IPS-15b (cell line): Measurements from ENCODE around the gene RUSC1.
"Not testable (repeated sequence)": the region's sequence is repeated elsewhere in the genome, so short reads cannot be mapped to it uniquely, and the experiment has no call there.

Source experiments
- H3K27me3 ChIP-seq: one replicate; pipeline ENCODE4 v1.6.1; 2013; ENCODE audit warnings: low read length; ENCODE audit not compliant: control insufficient read depth, insufficient read depth
- H3K36me3 ChIP-seq: one replicate; pipeline ENCODE4 v1.6.1; 2013; ENCODE audit warnings: low read length; ENCODE audit not compliant: control insufficient read depth, insufficient read depth
- H3K4me1 ChIP-seq: one replicate; pipeline ENCODE4 v1.6.1; 2013; ENCODE audit warnings: mild to moderate bottlenecking, low read length; ENCODE audit not compliant: control insufficient read depth, insufficient read depth
- H3K4me3 ChIP-seq: one replicate; pipeline ENCODE4 v1.5.1; 2013; ENCODE audit warnings: low read depth, low read length
- H3K9ac ChIP-seq: one replicate; pipeline ENCODE4 v1.6.1; 2013; ENCODE audit warnings: low read depth, mild to moderate bottlenecking, low read length
- H3K9me3 ChIP-seq: one replicate; pipeline ENCODE4 v1.6.1; 2013; ENCODE audit warnings: mild to moderate bottlenecking, low read length; ENCODE audit not compliant: control insufficient read depth, insufficient read depth

The RUSC1 gene

DNA sequence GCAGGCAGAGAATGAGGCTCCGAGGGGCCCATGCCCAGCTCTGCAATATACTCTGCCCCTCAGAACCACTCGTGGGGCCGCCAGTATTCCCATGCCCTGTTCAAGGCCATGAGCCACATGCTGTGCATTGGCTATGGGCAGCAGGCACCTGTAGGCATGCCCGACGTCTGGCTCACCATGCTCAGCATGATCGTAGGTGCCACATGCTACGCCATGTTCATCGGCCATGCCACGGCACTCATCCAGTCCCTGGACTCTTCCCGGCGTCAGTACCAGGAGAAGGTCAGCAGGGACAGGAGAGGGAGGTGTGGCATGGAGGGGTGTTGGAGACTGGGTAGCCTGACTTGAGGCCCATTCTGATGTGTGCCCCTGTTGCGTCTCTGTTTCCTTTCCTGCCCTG is 36.2 kb upstream of the RUSC1 start:
- Histone ChIP-seq H3K36me3 (no peaks in the 10 kb centered on the region), H3K4me1 (no peaks in the 10 kb centered on the region), H3K27me3 (no peaks in the 10 kb centered on the region), H3K4me3 (no peak overlapping the region), H3K9ac (no peak overlapping the region), H3K9me3 (no peaks in the 10 kb centered on the region)

DNA sequence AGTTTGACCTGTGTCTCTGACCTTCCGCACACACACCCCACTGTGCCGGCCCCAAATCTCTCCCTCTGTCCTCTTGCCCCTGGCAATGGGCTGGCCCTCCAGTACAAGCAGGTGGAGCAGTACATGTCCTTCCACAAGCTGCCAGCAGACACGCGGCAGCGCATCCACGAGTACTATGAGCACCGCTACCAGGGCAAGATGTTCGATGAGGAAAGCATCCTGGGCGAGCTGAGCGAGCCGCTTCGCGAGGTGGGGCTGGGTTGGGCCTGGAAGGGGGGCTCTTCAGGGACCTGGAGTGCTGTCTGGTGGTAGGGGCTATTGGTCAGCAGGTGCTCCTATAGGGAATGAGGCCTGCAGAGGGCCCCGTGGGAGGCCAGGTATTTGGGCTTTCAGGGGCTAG is 35.6 kb upstream of the RUSC1 start:
- Histone ChIP-seq H3K4me1 (no peaks in the 10 kb centered on the region), H3K9me3 (no peaks in the 10 kb centered on the region), H3K36me3 (no peaks in the 10 kb centered on the region), H3K4me3 (no peak overlapping the region), H3K9ac (no peak overlapping the region), H3K27me3 (no peaks in the 10 kb centered on the region)

GRCh38 chr1:155285631-155286044 is 35.1 kb upstream of the RUSC1 start:
- Histone ChIP-seq H3K4me1 (no peaks in the 10 kb centered on the region), H3K36me3 (no peaks in the 10 kb centered on the region), H3K27me3 (no peaks in the 10 kb centered on the region), H3K4me3 (no peak overlapping the region), H3K9me3 (no peaks in the 10 kb centered on the region), H3K9ac (no peak overlapping the region)

DNA sequence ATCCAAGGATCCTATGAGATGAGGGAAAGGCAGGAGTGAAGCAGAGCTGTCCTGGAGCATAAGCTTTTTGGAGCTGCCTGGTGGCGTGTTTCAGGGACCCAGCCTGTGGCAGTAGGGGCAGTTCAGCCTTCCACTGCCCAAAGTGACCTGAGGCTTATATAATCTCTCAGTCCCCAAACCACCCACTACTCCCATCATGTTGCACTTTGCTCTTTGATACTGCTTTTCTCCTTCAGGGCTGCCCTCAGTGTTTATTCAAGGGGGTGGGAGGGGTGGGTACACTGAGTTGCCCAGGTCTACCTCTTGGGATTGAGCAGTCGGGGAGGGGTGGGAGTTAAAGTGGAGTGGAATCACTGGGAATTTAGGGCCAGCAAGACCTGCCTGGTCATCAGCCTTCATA is 34.1 kb upstream of the RUSC1 start:
- no peaks in the 10 kb centered on the region for H3K36me3 ChIP-seq
- H3K9me3 ChIP-seq: no peaks in the 10 kb centered on the region
- no peaks in the 10 kb centered on the region for H3K4me1 ChIP-seq
- H3K9ac ChIP-seq: no peak overlapping the region
- no peaks in the 10 kb centered on the region for H3K27me3 ChIP-seq
- H3K4me3 ChIP-seq: no peak overlapping the region

GRCh38 chr1:155287987-155288543 is 32.6 kb upstream of the RUSC1 start:
- Histone ChIP-seq H3K27me3 (peaks cover 2% of the 10 kb centered on the region), H3K4me3 (no peak overlapping the region), H3K9ac (no peak overlapping the region), H3K4me1 (no peaks in the 10 kb centered on the region), H3K9me3 (no peaks in the 10 kb centered on the region), H3K36me3 (no peaks in the 10 kb centered on the region)

DNA sequence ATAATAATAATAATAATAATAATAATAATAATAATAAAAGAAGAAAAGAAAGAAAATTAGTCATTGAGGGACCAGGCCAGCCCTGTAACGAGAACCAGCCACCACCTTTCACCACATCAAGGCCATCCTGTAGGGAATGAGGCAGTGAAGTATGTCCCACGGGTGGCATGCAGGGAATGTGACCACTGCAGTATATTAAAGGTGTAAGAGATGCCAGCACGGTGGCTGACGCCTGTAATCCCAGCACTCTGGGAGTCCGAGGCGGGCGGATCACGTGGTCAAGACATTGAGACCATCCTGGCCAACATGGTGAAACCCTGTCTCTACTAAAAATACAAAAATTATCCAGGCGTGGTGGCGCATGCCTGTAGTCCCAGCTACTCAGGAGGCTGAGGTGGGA is 29.7 kb upstream of the RUSC1 start:
- not testable (repeated sequence) for H3K9ac ChIP-seq

GRCh38 chr1:155293086-155293749 is 27.5 kb upstream of the RUSC1 start:
- H3K27me3 ChIP-seq: peaks cover 37% of the 10 kb centered on the region
- H3K36me3 ChIP-seq: no peaks in the 10 kb centered on the region
- H3K9ac ChIP-seq: no peak overlapping the region
- H3K9me3 ChIP-seq: no peaks in the 10 kb centered on the region
- H3K4me3 ChIP-seq: no peak overlapping the region
- peaks cover 8% of the 10 kb centered on the region for H3K4me1 ChIP-seq

More for the DNA sequence above, 29.7 kb upstream of the RUSC1 start:
- not testable (repeated sequence) for H3K4me1 ChIP-seq, H3K36me3 ChIP-seq, H3K9me3 ChIP-seq, H3K4me3 ChIP-seq
- H3K27me3 ChIP-seq: peaks cover 30% of the 10 kb centered on the region

- Histone ChIP-seq H3K4me3 (peak overlapping the region; percentile 89), H3K9ac (peak overlapping the region; percentile 8), H3K9me3 (no peaks in the 10 kb centered on the region), H3K4me1 (peaks cover 8% of the 10 kb centered on the region), H3K36me3 (no peaks in the 10 kb centered on the region), H3K27me3 (peaks cover 37% of the 10 kb centered on the region)
These were observed 26.0 kb upstream of the RUSC1 start for GRCh38 chr1:155294520-155295182.

GRCh38 chr1:155295183-155295941 is 25.3 kb upstream of the RUSC1 start:
- H3K4me1 ChIP-seq: peaks cover 8% of the 10 kb centered on the region
- H3K27me3 ChIP-seq: peaks cover 37% of the 10 kb centered on the region
- peak overlapping the region; percentile 8 for H3K9ac ChIP-seq
- peak overlapping the region; percentile 89 for H3K4me3 ChIP-seq
- H3K36me3 ChIP-seq: no peaks in the 10 kb centered on the region
- no peaks in the 10 kb centered on the region for H3K9me3 ChIP-seq

DNA sequence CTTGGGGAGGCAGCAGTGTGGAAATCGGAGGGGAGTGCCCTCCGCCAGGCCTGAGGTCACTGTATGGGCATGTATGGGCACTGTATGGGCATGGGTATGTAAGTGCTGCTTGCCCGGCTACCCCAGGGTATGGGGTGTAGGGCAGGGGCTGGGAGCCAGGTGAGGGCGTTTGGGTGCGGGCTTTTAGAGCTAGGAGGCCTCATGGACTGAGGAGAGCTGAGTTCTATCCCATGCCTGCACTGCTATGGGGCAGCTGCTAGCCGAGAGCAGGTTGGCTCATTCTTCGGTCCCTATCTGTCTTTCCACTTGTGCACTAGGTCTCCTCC is 24.8 kb upstream of the RUSC1 start:
- Histone ChIP-seq H3K9me3 (no peaks in the 10 kb centered on the region), H3K27me3 (peaks cover 37% of the 10 kb centered on the region), H3K36me3 (no peaks in the 10 kb centered on the region), H3K4me3 (peak overlapping the region; percentile 89), H3K4me1 (peaks cover 8% of the 10 kb centered on the region), H3K9ac (no peak overlapping the region)

DNA sequence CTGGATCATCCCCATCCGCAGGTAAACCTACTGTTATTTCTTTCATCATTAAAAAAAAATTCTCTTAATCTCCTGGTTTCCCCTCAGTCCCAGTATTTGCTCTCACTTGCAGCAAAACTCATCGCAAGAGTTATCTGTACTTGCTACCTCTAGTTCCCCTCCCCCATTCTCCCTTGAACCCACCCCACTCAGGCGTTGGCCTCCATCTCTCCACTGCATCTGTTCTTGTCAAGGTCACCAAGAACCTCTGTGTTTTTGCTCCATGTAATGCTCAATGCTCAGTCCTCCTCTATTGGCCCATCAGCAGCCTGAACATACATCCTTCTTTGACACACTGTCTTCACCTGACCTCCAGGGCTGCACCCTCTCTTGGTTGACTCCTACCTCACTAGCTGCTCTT is 24.0 kb upstream of the RUSC1 start:
- H3K27me3 ChIP-seq: peaks cover 37% of the 10 kb centered on the region
- no peak overlapping the region for H3K4me3 ChIP-seq
- no peaks in the 10 kb centered on the region for H3K36me3 ChIP-seq
- H3K4me1 ChIP-seq: peaks cover 9% of the 10 kb centered on the region
- H3K9me3 ChIP-seq: no peaks in the 10 kb centered on the region
- no peak overlapping the region for H3K9ac ChIP-seq
